Vagina (tissue), 2 donors: ENCODE measurements around the gene KBTBD8.

Experiments
- CTCF ChIP-seq, 3 experiments: fragments of 450-650 bp in 2 of 3; fragments of 200-600 bp in 1 of 3; sonication (generic) in 1 of 3; IDR thresholded peaks; one replicate each; pipeline ENCODE4 v1.5.1; 2017 to 2019; ENCODE audit warnings: antibody characterized with exemption in 3 of 3, mild to moderate bottlenecking in 2 of 3, moderate library complexity in 2 of 3
- POLR2A ChIP-seq, 2 donors: fragments of 450-650 bp; IDR thresholded peaks; one replicate each; pipeline ENCODE4 v1.6.1; 2017; ENCODE audit warnings: antibody characterized with exemption in 2 of 2, mild to moderate bottlenecking in 2 of 2, moderate library complexity in 2 of 2
- POLR2AphosphoS5 ChIP-seq, 2 donors: sonication (generic); formaldehyde crosslinking; IDR thresholded peaks; one replicate each; pipeline ENCODE4 v1.9.0; 2017; ENCODE audit warnings: antibody characterized with exemption in 2 of 2, mild to moderate bottlenecking in 2 of 2, low read depth in 1 of 2; ENCODE audit not compliant: insufficient read depth in 1 of 2

GRCh38 chr3:67037615-67038014, 39.5 kb downstream of the KBTBD8 start:
- no peak for TF ChIP-seq CTCF (IDR thresholded peaks at IDR 0.05)
- no peak for TF ChIP-seq POLR2A (IDR thresholded peaks at IDR 0.05)
- TF ChIP-seq POLR2AphosphoS5 (IDR thresholded peaks at IDR 0.05; ENCODE audit: insufficient read depth in 1 of 2, low read depth in 1 of 2): no peak
